Loucy (cell line): Measurements from ENCODE around the gene RIMS1.

Experiments used
- H2AFZ ChIP-seq: fragments of 200-600 bp; sonication (generic); 2 replicates; pipeline ENCODE4 v1.6.0; 2016; ENCODE audit warnings: antibody characterized with exemption, mild to moderate bottlenecking, low read length, moderate library complexity
- H3F3A ChIP-seq: fragments of 200-600 bp; 2 replicates; pipeline ENCODE4 v1.6.0; 2016; ENCODE audit warnings: antibody characterized with exemption, low read depth, mild to moderate bottlenecking
- H3K27me3 ChIP-seq: fragments of 200-600 bp; sonication (generic); 2 replicates; pipeline ENCODE4 v1.6.1; 2014; ENCODE audit warnings: low read length, mild to moderate bottlenecking; ENCODE audit not compliant: insufficient read depth, poor library complexity, severe bottlenecking
- H3K36me3 ChIP-seq: fragments of 200-600 bp; sonication (generic); 2 replicates; pipeline ENCODE4 v1.6.1; 2016; ENCODE audit warnings: low read length; ENCODE audit not compliant: insufficient read depth
- H3K4me1 ChIP-seq: fragments of 200-600 bp; sonication (generic); 2 replicates; pipeline ENCODE4 v1.5.1; 2014; ENCODE audit warnings: low read length, mild to moderate bottlenecking; ENCODE audit not compliant: insufficient read depth, poor library complexity, severe bottlenecking
- H3K4me2 ChIP-seq: fragments of 200-600 bp; sonication (generic); 2 replicates; pipeline ENCODE4 v1.6.0; 2014; ENCODE audit warnings: antibody characterized with exemption, low read length, low read depth, mild to moderate bottlenecking; ENCODE audit not compliant: poor library complexity, severe bottlenecking
- H3K4me3 ChIP-seq: fragments of 200-600 bp; sonication (generic); 2 replicates; pipeline ENCODE4 v1.5.1; 2014; ENCODE audit warnings: low read length, mild to moderate bottlenecking, mixed read lengths; ENCODE audit not compliant: poor library complexity, severe bottlenecking
- H3K79me2 ChIP-seq: fragments of 200-600 bp; sonication (generic); 2 replicates; pipeline ENCODE4 v1.6.1; 2014; ENCODE audit warnings: low read length; ENCODE audit not compliant: insufficient read depth
- H3K9ac ChIP-seq: fragments of 200-600 bp; sonication (generic); 2 replicates; pipeline ENCODE4 v1.6.0; 2014; ENCODE audit warnings: mild to moderate bottlenecking, low read depth, low read length, moderate library complexity; ENCODE audit not compliant: poor library complexity, severe bottlenecking
- H3K9me2 ChIP-seq: fragments of 200-600 bp; sonication (generic); replicated peaks from 2 replicates; pipeline ENCODE4 v1.6.1; 2016; ENCODE audit warnings: low read depth, low read length, mixed read lengths
- H3K9me3 ChIP-seq: fragments of 200-600 bp; sonication (generic); 2 replicates; pipeline ENCODE4 v1.6.1; 2014; ENCODE audit warnings: mild to moderate bottlenecking, antibody characterized with exemption, low read length, low read depth; ENCODE audit not compliant: insufficient read depth
- H4K20me1 ChIP-seq: fragments of 200-600 bp; sonication (generic); 2 replicates; pipeline ENCODE4 v1.6.0; 2014; ENCODE audit warnings: antibody characterized with exemption, low read length, mild to moderate bottlenecking; ENCODE audit not compliant: insufficient read depth, poor library complexity, severe bottlenecking
- EZH2phosphoT487 ChIP-seq: fragments of 200-600 bp; IDR thresholded peaks from 2 replicates; pipeline ENCODE4 v1.6.1; 2018; ENCODE audit warnings: antibody characterized with exemption, mild to moderate bottlenecking, moderate library complexity, borderline replicate concordance
- TF ChIP-seq, protein P1 (sequence below): fragments of 200-600 bp; sonication (generic); conservative IDR thresholded peaks from 2 replicates; pipeline ENCODE4 v1.5.1; 2014; ENCODE audit warnings: mild to moderate bottlenecking, antibody characterized with exemption, low read length

Gene RIMS1

GRCh38 chr6:72271531-72271930 lies 385.2 kb downstream of the RIMS1 start:
- Histone ChIP-seq H3K9me2 (no peaks in the 10 kb centered on the region), H3K9ac (no peak overlapping the region), H3K4me3 (no peak overlapping the region), H4K20me1 (no peaks in the 10 kb centered on the region), H3K4me1 (no peaks in the 10 kb centered on the region), H3K9me3 (no peaks in the 10 kb centered on the region), H3K79me2 (no peaks in the 10 kb centered on the region), H3F3A (no peaks in the 10 kb centered on the region), H3K36me3 (no peaks in the 10 kb centered on the region), H2AFZ (no peak overlapping the region), H3K27me3 (no peaks in the 10 kb centered on the region), H3K4me2 (no peak overlapping the region)
- TF ChIP-seq, protein P1, sequence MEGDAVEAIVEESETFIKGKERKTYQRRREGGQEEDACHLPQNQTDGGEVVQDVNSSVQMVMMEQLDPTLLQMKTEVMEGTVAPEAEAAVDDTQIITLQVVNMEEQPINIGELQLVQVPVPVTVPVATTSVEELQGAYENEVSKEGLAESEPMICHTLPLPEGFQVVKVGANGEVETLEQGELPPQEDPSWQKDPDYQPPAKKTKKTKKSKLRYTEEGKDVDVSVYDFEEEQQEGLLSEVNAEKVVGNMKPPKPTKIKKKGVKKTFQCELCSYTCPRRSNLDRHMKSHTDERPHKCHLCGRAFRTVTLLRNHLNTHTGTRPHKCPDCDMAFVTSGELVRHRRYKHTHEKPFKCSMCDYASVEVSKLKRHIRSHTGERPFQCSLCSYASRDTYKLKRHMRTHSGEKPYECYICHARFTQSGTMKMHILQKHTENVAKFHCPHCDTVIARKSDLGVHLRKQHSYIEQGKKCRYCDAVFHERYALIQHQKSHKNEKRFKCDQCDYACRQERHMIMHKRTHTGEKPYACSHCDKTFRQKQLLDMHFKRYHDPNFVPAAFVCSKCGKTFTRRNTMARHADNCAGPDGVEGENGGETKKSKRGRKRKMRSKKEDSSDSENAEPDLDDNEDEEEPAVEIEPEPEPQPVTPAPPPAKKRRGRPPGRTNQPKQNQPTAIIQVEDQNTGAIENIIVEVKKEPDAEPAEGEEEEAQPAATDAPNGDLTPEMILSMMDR: no peak
- TF ChIP-seq EZH2phosphoT487: no peak

GRCh38 chr6:72272958-72273357 lies 386.6 kb downstream of the RIMS1 start:
- H3K9me3 ChIP-seq: no peaks in the 10 kb centered on the region
- no peak for TF ChIP-seq EZH2phosphoT487

GRCh38 chr6:72275888-72276287 lies 389.5 kb downstream of the RIMS1 start:
- no peak overlapping the region for H3K9ac ChIP-seq
- H3K9me3 ChIP-seq: no peaks in the 10 kb centered on the region
- no peaks in the 10 kb centered on the region for H4K20me1 ChIP-seq
- no peaks in the 10 kb centered on the region for H3K36me3 ChIP-seq
- H3K4me1 ChIP-seq: no peaks in the 10 kb centered on the region
- no peaks in the 10 kb centered on the region for H3K27me3 ChIP-seq
- no peak overlapping the region for H3K4me3 ChIP-seq
- H2AFZ ChIP-seq: no peak overlapping the region
- no peaks in the 10 kb centered on the region for H3F3A ChIP-seq
- no peaks in the 10 kb centered on the region for H3K79me2 ChIP-seq
- H3K4me2 ChIP-seq: no peak overlapping the region
- TF ChIP-seq EZH2phosphoT487: no peak
- TF ChIP-seq, protein P1: no peak
- H3K9me2 ChIP-seq: no peaks in the 10 kb centered on the region

More at GRCh38 chr6:72272958-72273357, 386.6 kb downstream of the RIMS1 start:
- Histone ChIP-seq H3K4me2 (no peak overlapping the region), H3K4me1 (no peaks in the 10 kb centered on the region), H3K27me3 (no peaks in the 10 kb centered on the region), H3K79me2 (no peaks in the 10 kb centered on the region), H3F3A (no peaks in the 10 kb centered on the region), H3K9ac (no peak overlapping the region), H3K4me3 (no peak overlapping the region), H3K36me3 (no peaks in the 10 kb centered on the region), H2AFZ (no peak overlapping the region), H4K20me1 (no peaks in the 10 kb centered on the region), H3K9me2 (no peaks in the 10 kb centered on the region)

DNA sequence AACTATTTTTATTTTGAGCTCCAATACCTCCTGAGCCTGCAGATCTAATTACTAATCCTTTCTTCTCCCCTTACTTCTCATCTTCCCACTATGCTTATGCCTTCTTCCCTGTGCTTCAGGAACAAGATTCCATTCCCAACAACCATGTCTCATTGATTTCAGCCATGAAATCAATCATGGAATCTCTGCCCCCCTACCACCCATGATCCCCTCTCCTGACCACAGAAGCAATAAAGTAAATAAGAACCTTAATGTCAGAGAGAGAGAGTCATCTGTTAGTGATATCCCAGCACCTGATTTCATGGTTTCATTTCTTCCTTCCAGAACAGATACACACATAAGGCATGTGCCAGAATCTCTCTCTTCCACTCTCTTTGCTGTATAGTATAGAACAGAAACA lies 395.9 kb downstream of the RIMS1 start:
- no peak for TF ChIP-seq EZH2phosphoT487
- TF ChIP-seq, protein P1: no peak

More for the DNA sequence above, 395.9 kb downstream of the RIMS1 start:
- Histone ChIP-seq H2AFZ (no peak overlapping the region), H4K20me1 (no peaks in the 10 kb centered on the region), H3K36me3 (no peaks in the 10 kb centered on the region), H3K9me3 (no peaks in the 10 kb centered on the region), H3K27me3 (no peaks in the 10 kb centered on the region), H3K4me2 (no peak overlapping the region), H3K9me2 (no peaks in the 10 kb centered on the region), H3F3A (no peaks in the 10 kb centered on the region), H3K4me1 (no peaks in the 10 kb centered on the region), H3K4me3 (no peak overlapping the region), H3K79me2 (no peaks in the 10 kb centered on the region), H3K9ac (no peak overlapping the region)
